ENCODE data around the gene BICRA. TPM values are rescaled to one million over a fixed set of nuclear protein-coding genes. Genes with fewer than 3 reads are reported as not detected.
A peak's percentile ranks its signal among the peaks of the same experiment; 100 is the strongest.
"Not testable (repeated sequence)": the region's sequence is repeated elsewhere in the genome, so short reads cannot be mapped to it uniquely, and the experiment has no call there.

Gene BICRA
- total and polyA plus RNA-seq, 2 experiments from 2014 or later, result 3.4 to 5.4 TPM

GRCh38 chr19:47726467-47726866, 117.5 kb downstream of the BICRA start:
- no peak for DNase-seq (ENCODE audit: low spot score)
- Histone ChIP-seq H3K27me3 (no peaks in the 10 kb centered on the region), H2AFZ (no peak overlapping the region), H3K79me2 (peaks cover 8% of the 10 kb centered on the region), H3K9me3 (ENCODE audit: low read depth) (no peaks in the 10 kb centered on the region), H3K4me1 (ENCODE audit: insufficient read depth) (peaks cover 28% of the 10 kb centered on the region), H3K36me3 (replicated peaks; ENCODE audit: insufficient read depth, low read depth) (no peaks in the 10 kb centered on the region), H3K4me3 (no peak overlapping the region), H3K9me2 (replicated peaks; ENCODE audit: insufficient read depth) (no peaks in the 10 kb centered on the region), H4K20me1 (ENCODE audit: insufficient read depth, poor library complexity, severe bottlenecking) (no peaks in the 10 kb centered on the region), H3K27ac (no peak overlapping the region), H3K4me2 (no peak overlapping the region)
- 82% methylated on average over 4 of the region's 4 CpGs for WGBS (ENCODE audit: low lambda C conversion rate, missing lambda C conversion rate)
- TF ChIP-seq, protein P1, sequence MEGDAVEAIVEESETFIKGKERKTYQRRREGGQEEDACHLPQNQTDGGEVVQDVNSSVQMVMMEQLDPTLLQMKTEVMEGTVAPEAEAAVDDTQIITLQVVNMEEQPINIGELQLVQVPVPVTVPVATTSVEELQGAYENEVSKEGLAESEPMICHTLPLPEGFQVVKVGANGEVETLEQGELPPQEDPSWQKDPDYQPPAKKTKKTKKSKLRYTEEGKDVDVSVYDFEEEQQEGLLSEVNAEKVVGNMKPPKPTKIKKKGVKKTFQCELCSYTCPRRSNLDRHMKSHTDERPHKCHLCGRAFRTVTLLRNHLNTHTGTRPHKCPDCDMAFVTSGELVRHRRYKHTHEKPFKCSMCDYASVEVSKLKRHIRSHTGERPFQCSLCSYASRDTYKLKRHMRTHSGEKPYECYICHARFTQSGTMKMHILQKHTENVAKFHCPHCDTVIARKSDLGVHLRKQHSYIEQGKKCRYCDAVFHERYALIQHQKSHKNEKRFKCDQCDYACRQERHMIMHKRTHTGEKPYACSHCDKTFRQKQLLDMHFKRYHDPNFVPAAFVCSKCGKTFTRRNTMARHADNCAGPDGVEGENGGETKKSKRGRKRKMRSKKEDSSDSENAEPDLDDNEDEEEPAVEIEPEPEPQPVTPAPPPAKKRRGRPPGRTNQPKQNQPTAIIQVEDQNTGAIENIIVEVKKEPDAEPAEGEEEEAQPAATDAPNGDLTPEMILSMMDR (IDR thresholded peaks at IDR 0.05; ENCODE audit: poor library complexity), result no peak
- TF ChIP-seq EZH2phosphoT487 (IDR thresholded peaks at IDR 0.05; ENCODE audit: low read depth, severe bottlenecking, unreplicated experiment) (no peak), EZH2 (IDR thresholded peaks at IDR 0.05; ENCODE audit: borderline replicate concordance) (no peak)

GRCh38 chr19:47728295-47728694, 119.4 kb downstream of the BICRA start:
- H4K20me1 ChIP-seq (ENCODE audit: insufficient read depth, poor library complexity, severe bottlenecking); H3K4me3 ChIP-seq; H3K27me3 ChIP-seq; DNase-seq (ENCODE audit: low spot score); H2AFZ ChIP-seq; H3K9me2 ChIP-seq (replicated peaks; ENCODE audit: insufficient read depth); H3K36me3 ChIP-seq (replicated peaks; ENCODE audit: insufficient read depth, low read depth); H3K79me2 ChIP-seq; H3K9me3 ChIP-seq (ENCODE audit: low read depth); H3K4me2 ChIP-seq: not testable (repeated sequence)
- H3K27ac ChIP-seq, result peak overlapping the region; percentile 88
- 100% methylated on average over 4 of the region's 4 CpGs for WGBS (ENCODE audit: low lambda C conversion rate, missing lambda C conversion rate)
- peaks cover 24% of the 10 kb centered on the region for H3K4me1 ChIP-seq (ENCODE audit: insufficient read depth)

DNA sequence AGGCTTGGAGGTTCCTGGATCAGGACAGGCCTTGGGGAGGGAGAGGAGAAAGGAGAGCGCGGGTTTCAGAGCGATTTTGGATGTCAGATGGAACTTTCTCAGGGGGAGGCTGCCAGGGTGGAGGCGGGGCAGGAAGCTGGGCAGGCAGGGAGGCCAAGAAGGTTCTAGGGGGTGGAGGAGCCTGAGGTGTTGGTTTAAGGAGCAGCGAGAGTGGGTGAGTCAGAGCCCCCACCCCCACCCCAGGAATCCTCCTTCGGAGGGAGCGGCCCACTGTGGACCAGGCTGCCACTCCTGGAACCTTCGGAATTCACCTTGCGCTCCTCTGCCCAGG, 120.5 kb downstream of the BICRA start:
- H3K27ac ChIP-seq, result peak overlapping the region; percentile 93
- no peaks in the 10 kb centered on the region for H3K36me3 ChIP-seq (replicated peaks; ENCODE audit: insufficient read depth, low read depth)
- WGBS (ENCODE audit: low lambda C conversion rate, missing lambda C conversion rate), result 19% methylated on average over 7 of the region's 9 CpGs
- no peaks in the 10 kb centered on the region for H4K20me1 ChIP-seq (ENCODE audit: insufficient read depth, poor library complexity, severe bottlenecking)
- H2AFZ ChIP-seq, result no peak overlapping the region
- H3K4me1 ChIP-seq (ENCODE audit: insufficient read depth), result peaks cover 17% of the 10 kb centered on the region
- peaks cover 4% of the 10 kb centered on the region for H3K79me2 ChIP-seq
- TF ChIP-seq, protein P1 (IDR thresholded peaks at IDR 0.05; ENCODE audit: poor library complexity), result no peak
- no peak for TF ChIP-seq EZH2 (IDR thresholded peaks at IDR 0.05; ENCODE audit: borderline replicate concordance)
- no peak for TF ChIP-seq EZH2phosphoT487 (IDR thresholded peaks at IDR 0.05; ENCODE audit: low read depth, severe bottlenecking, unreplicated experiment)
- no peaks in the 10 kb centered on the region for H3K27me3 ChIP-seq
- no peaks in the 10 kb centered on the region for H3K9me3 ChIP-seq (ENCODE audit: low read depth)
- H3K9me2 ChIP-seq (replicated peaks; ENCODE audit: insufficient read depth), result no peaks in the 10 kb centered on the region
- DNase-seq (ENCODE audit: low spot score), result peak; percentile 87
- peak overlapping the region; percentile 74 for H3K4me2 ChIP-seq
- no peak overlapping the region for H3K4me3 ChIP-seq

DNA sequence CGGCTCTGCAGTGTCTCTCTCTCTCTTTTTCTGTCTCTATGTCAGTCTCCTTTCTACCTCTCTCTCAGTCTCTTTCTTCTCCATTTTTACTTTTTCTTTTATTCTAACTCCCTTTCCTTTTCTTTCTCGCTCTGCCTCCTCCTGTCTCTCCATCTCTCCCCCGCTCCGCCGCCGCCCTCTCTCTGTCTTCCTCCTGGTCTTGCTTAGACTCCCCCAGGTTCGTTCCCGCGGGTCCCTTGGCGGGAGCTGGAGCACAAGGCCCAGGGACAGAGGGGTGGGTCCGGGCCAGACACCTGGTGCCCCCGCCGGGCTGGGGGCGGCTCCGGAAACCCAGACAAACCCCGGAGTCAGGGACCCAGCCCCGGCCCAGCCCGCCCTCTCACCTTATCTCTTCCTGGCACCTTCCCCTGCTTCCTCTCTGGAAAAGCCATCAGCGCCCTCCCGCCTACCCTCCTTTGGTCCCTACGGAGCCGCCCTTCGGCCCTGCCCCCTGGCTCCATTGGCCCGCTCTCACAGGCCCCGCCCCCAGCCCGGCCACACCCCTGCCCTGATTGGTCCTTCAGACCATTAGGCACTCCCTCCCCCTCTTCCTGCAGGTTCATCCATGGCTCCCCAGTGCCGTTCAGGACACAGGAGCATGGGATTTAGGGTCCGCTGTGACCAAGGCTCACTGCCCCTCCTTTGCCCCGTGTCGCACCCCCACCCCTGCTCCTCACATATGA, 121.0 kb downstream of the BICRA start:
- H4K20me1 ChIP-seq (ENCODE audit: insufficient read depth, poor library complexity, severe bottlenecking), result no peaks in the 10 kb centered on the region
- no peaks in the 10 kb centered on the region for H3K36me3 ChIP-seq (replicated peaks; ENCODE audit: insufficient read depth, low read depth)
- H3K27ac ChIP-seq, result peak overlapping the region; percentile 93
- no peak for TF ChIP-seq EZH2phosphoT487 (IDR thresholded peaks at IDR 0.05; ENCODE audit: low read depth, severe bottlenecking, unreplicated experiment)
- TF ChIP-seq, protein P1 (IDR thresholded peaks at IDR 0.05; ENCODE audit: poor library complexity), result no peak
- no peak for TF ChIP-seq EZH2 (IDR thresholded peaks at IDR 0.05; ENCODE audit: borderline replicate concordance)
- H3K4me2 ChIP-seq, result peak overlapping the region; percentile 74
- no peaks in the 10 kb centered on the region for H3K9me2 ChIP-seq (replicated peaks; ENCODE audit: insufficient read depth)
- H3K4me1 ChIP-seq (ENCODE audit: insufficient read depth), result peaks cover 17% of the 10 kb centered on the region
- no peak overlapping the region for H2AFZ ChIP-seq
- no peak overlapping the region for H3K4me3 ChIP-seq
- 34% methylated on average over 11 of the region's 30 CpGs for WGBS (ENCODE audit: low lambda C conversion rate, missing lambda C conversion rate)
- H3K79me2 ChIP-seq, result peaks cover 3% of the 10 kb centered on the region
- no peaks in the 10 kb centered on the region for H3K9me3 ChIP-seq (ENCODE audit: low read depth)
- no peaks in the 10 kb centered on the region for H3K27me3 ChIP-seq
- DNase-seq (ENCODE audit: low spot score), result peak; percentile 84

Measured in hepatocyte (in vitro differentiated cells).